ENCODE data around the gene PRXL2C. TPM values are rescaled to one million over a fixed set of nuclear protein-coding genes. Genes with fewer than 3 reads are reported as not detected.
"Not testable (repeated sequence)": the region's sequence is repeated elsewhere in the genome, so short reads cannot be mapped to it uniquely, and the experiment has no call there.

PRXL2C gene, protein sequence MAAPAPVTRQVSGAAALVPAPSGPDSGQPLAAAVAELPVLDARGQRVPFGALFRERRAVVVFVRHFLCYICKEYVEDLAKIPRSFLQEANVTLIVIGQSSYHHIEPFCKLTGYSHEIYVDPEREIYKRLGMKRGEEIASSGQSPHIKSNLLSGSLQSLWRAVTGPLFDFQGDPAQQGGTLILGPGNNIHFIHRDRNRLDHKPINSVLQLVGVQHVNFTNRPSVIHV
- polyA plus RNA-seq (2011; rRNA removed): 10.2 and 11.4 TPM in 2 replicates
- 4.4 and 5.6 TPM in 2 replicates for polyA plus RNA-seq (2012; cell fraction: cytosol; rRNA removed)
- 1.4 and 1.9 TPM in 2 replicates for polyA plus RNA-seq (2012; cell fraction: nucleus; rRNA removed)
- polyA plus RNA-seq (2017; fragmentation: RNase III; extraction: RNeasy Plus Mini Kit Qiagen cat#74134 plus additional on column Dnase treatment): 7.6 to 7.9 TPM (median 7.7 TPM) in 3 replicates
- 6.3 and 6.6 TPM in 2 replicates for polyA minus RNA-seq (2011; rRNA and poly(A)+ RNA removed)

DNA sequence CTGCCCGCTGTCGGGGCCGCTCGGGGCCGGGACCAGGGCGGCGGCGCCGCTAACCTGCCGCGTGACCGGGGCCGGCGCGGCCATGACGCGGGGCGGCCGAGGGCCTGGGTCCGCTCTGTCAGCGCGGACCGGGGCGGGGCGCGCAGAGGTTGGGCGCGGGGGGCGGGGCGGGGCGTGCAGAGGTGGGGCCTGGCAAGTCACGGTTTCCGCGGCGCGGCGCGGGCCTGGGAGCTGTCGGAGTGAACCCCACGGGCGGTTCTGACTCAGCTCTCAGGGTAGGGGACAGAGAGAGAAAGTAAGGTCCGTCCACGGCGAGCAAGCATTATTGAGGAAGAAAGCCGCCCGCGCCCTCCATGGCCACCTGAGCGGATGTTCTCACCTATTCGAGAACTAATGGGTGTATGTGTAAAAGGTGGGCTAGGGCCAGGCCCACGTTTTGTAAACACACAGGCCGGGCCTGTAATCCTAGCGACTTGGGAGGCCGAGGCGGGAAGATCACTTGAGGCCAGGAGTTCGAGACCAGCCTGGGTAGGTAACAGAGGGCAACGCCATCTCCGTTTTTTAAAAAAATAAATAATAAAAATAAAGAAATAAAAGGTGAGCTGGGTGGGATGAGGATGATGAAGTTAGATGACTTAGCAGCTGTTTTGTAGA, at the start of gene PRXL2C:
Gene PRXL2C, minus strand, starts transcription at position 120 of the 654 bp plus-strand sequence. Its CDS starts 36 bp downstream, at position 84.
- peak; percentile 43 for TF ChIP-seq POLR2A (IDR thresholded peaks at IDR 0.05; ENCODE audit: low read length)
- TF ChIP-seq, protein P1, sequence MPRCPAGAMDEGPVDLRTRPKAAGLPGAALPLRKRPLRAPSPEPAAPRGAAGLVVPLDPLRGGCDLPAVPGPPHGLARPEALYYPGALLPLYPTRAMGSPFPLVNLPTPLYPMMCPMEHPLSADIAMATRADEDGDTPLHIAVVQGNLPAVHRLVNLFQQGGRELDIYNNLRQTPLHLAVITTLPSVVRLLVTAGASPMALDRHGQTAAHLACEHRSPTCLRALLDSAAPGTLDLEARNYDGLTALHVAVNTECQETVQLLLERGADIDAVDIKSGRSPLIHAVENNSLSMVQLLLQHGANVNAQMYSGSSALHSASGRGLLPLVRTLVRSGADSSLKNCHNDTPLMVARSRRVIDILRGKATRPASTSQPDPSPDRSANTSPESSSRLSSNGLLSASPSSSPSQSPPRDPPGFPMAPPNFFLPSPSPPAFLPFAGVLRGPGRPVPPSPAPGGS (IDR thresholded peaks at IDR 0.05): 0 out of 3 replicates have a peak, but pooled peaks have one; percentile 45
- TF ChIP-seq MAFK (IDR thresholded peaks at IDR 0.05; ENCODE audit: partially characterized antibody): no peak
- TF ChIP-seq, protein P2, sequence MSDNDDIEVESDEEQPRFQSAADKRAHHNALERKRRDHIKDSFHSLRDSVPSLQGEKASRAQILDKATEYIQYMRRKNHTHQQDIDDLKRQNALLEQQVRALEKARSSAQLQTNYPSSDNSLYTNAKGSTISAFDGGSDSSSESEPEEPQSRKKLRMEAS (IDR thresholded peaks at IDR 0.05): peak; percentile 46
- no peak for TF ChIP-seq FOSB (CRISPR knock-in tag; IDR thresholded peaks at IDR 0.05)
- TF ChIP-seq JUN (IDR thresholded peaks at IDR 0.05): peak; percentile 9 to 17; a peak in 2 of 5 replicates
- 0 out of 2 replicates have a peak, but pooled peaks have one; percentile 37 for TF ChIP-seq TFCP2L1 (CRISPR knock-in tag; IDR thresholded peaks at IDR 0.05)
- WGBS (ENCODE audit: missing lambda C conversion rate): 7% methylated on average over 22 of the region's 57 CpGs
- ChIA-PET CTCF (interaction anchor here (0.9 to 1.4 kb wide), 3 partner anchors 13 to 229 kb away, joined by 3 to 4 read pairs (median 3); no protein-coding TSS in a partner anchor), POLR2A (interaction anchor here (0.5 kb wide), 2 partner anchors 296 to 1807 kb away, joined by 3 to 4 read pairs; no protein-coding TSS in a partner anchor)
- DNase-seq (ENCODE audit: low read depth in 1 of 2, low spot score in 1 of 2): peak; percentile 55 to 77
- Histone ChIP-seq H3K4me1 (peaks cover 7% of the 10 kb centered on the region; the same call in 1 of the 3 replicates), H3K27ac (peak within 1 kb of the TSS; percentile 83 to 93), H3K9me3 (no peaks in the 10 kb centered on the region), H3K4me2 (peak within 1 kb of the TSS; percentile 78), H3K4me3 (peak within 1 kb of the TSS; percentile 64)
- FAIRE-seq: no peak
- peak; percentile 82 to 84 for ATAC-seq

DNA sequence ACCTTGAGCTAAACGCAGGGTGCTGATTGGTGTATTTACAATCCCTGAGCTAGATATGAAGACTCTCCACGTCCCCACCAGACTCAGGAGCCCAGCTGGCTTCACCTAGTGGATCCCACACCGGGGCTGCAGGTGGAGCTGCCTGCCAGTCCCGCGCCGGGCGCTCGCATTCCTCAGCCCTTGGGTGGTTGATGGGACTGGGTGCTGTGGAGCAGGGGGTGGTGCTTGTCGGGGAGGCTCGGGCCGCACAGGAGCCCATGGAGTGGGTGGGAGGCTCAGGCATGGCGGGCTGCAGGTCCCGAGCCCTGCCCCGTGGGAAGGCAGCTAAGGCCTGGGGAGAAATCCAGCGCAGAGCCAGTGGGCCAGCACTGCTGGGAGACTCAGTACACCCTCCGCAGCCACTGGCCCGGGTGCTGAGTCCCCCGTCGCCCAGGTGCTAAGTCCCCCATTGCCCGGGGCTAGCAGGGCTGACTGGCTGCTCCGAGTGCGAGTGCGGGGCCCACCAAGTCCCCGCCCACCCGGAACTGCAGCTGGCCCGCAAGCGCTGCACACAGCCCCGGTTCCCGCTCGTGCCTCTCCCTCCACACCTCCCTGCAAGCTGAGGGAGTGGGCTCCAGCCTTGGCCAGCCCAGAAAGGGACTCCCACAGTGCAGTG, 45.7 kb upstream of the PRXL2C start:
- H3K4me2 ChIP-seq; ATAC-seq; H3K4me1 ChIP-seq; DNase-seq (ENCODE audit: low read depth in 1 of 2, low spot score in 1 of 2); H3K4me3 ChIP-seq; POLR2A ChIA-PET; H3K27ac ChIP-seq; FAIRE-seq: not testable (repeated sequence)
- CTCF ChIA-PET: interaction anchor here (0.6 kb wide), 1 partner anchor 15 kb away, joined by 3 read pairs; no protein-coding TSS in a partner anchor
- 25% methylated on average over 2 of the region's 30 CpGs for WGBS (ENCODE audit: missing lambda C conversion rate)
- peaks cover 26% of the 10 kb centered on the region for H3K9me3 ChIP-seq

DNA sequence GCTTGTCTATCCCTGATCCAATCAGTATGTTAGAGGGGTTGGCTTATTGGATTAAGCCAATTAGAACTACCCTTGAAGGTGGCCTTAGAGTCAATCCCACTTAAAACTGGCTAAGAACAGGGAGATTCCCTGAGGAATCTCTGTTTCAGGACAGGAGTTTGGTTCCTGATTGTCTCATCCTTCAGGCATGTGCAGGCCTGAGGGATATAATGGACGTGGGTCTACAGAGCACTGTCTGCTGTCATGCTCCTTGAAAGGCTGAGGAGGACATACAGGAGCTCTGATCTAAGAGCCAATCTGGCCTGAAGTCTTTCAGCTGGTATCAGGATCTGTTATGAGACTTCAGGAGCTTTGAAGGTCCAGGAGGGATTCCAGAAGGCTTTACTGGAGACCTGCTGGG, 36.2 kb upstream of the PRXL2C start:
- FAIRE-seq (no peak), DNase-seq (ENCODE audit: low read depth in 1 of 2, low spot score in 1 of 2) (no peak), ATAC-seq (no peak)
- 0% methylated on average over 1 of the region's 1 CpG for WGBS (ENCODE audit: missing lambda C conversion rate)
- POLR2A ChIA-PET: no interaction called here
- Histone ChIP-seq H3K27ac (no peak overlapping the region), H3K4me1 (no peaks in the 10 kb centered on the region), H3K4me3 (no peak overlapping the region), H3K4me2 (no peak overlapping the region), H3K9me3 (peaks cover 37% of the 10 kb centered on the region)
- TF ChIP-seq CHD2 (IDR thresholded peaks at IDR 0.05; ENCODE audit: low read length, partially characterized antibody): no peak
- no peak for TF ChIP-seq ZNF302 (CRISPR knock-in tag; IDR thresholded peaks at IDR 0.05)
- TF ChIP-seq FOSB (CRISPR knock-in tag; IDR thresholded peaks at IDR 0.05): no peak
- no peak for TF ChIP-seq ESRRA (IDR thresholded peaks at IDR 0.05; ENCODE audit: borderline replicate concordance, low read length)
- no peak for TF ChIP-seq HEYL (CRISPR knock-in tag; IDR thresholded peaks at IDR 0.05)
- TF ChIP-seq RCOR1 (IDR thresholded peaks at IDR 0.05; ENCODE audit: low read depth, low read length): no peak
- TF ChIP-seq, protein P3, sequence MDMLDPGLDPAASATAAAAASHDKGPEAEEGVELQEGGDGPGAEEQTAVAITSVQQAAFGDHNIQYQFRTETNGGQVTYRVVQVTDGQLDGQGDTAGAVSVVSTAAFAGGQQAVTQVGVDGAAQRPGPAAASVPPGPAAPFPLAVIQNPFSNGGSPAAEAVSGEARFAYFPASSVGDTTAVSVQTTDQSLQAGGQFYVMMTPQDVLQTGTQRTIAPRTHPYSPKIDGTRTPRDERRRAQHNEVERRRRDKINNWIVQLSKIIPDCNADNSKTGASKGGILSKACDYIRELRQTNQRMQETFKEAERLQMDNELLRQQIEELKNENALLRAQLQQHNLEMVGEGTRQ (IDR thresholded peaks at IDR 0.05): no peak
- TF ChIP-seq ZFP36 (IDR thresholded peaks at IDR 0.05; ENCODE audit: borderline replicate concordance, partially characterized antibody): no peak
- no peak for TF ChIP-seq HOXB13 (CRISPR knock-in tag; IDR thresholded peaks at IDR 0.05; ENCODE audit: low read depth)
- TF ChIP-seq POLR2AphosphoS2 (conservative IDR thresholded peaks at IDR 0.05; ENCODE audit: low read length): no peak
- TF ChIP-seq POLR2A (IDR thresholded peaks at IDR 0.05; ENCODE audit: low read length): no peak
- TF ChIP-seq NPAS2 (CRISPR knock-in tag; IDR thresholded peaks at IDR 0.05; ENCODE audit: borderline replicate concordance): no peak
- TF ChIP-seq ZC3H11A (IDR thresholded peaks at IDR 0.05): no peak
- CTCF ChIA-PET: interaction anchor here (1.0 kb wide), 1 partner anchor 10 kb away, joined by 3 read pairs; no protein-coding TSS in a partner anchor
